ENCODE results near the gene WWOX.

- TF ChIP-seq POLR2AphosphoS5 (IDR thresholded peaks at IDR 0.05; ENCODE audit: low read depth, low read length) (no peak), POLR2A (IDR thresholded peaks at IDR 0.05; ENCODE audit: low read depth, low read length) (no peak), TAF1 (IDR thresholded peaks at IDR 0.05; ENCODE audit: low read depth, low read length) (no peak), SPI1 (IDR thresholded peaks at IDR 0.05; ENCODE audit: low read depth, low read length) (no peak), POU2F2 (IDR thresholded peaks at IDR 0.05; ENCODE audit: low read depth, low read length) (no peak), PAX5 (IDR thresholded peaks at IDR 0.05; ENCODE audit: insufficient read depth, low read length, severe bottlenecking) (no peak)
Observed at GRCh38 chr16:78706637-78707036, 607.2 kb downstream of the WWOX start.

All from GM12891 (cell line).